Activated CD8-positive, alpha-beta memory T cell treated with anti-CD3 and anti-CD28 coated beads, Interleukin-2, amount 50 U/mL, for 1 hour (primary cell): Measurements from ENCODE around the gene CAPS.

Source experiments
- DNase-seq: peaks from one replicate; pipeline ENCODE4 v3.0.0-alpha.2; 2020; ENCODE audit errors: extremely low read depth

CAPS gene

GRCh38 chr19:5908773-5909442 is 5.1 kb upstream of the CAPS start:
- DNase-seq = no peak

DNA sequence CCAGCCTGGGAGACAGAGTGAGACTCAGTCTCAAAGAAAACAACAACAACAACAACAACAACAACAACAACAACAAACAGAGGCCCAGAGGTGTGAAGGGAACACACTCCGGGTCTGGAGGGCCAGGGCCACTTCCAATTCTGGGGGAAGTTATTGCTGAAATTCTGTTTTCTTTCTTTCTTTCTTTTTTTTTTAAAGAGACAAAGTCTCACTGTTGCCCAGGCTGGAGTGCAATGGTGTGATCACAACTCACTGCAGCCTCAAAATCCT is 3.5 kb upstream of the CAPS start:
- DNase-seq = no peak

DNA sequence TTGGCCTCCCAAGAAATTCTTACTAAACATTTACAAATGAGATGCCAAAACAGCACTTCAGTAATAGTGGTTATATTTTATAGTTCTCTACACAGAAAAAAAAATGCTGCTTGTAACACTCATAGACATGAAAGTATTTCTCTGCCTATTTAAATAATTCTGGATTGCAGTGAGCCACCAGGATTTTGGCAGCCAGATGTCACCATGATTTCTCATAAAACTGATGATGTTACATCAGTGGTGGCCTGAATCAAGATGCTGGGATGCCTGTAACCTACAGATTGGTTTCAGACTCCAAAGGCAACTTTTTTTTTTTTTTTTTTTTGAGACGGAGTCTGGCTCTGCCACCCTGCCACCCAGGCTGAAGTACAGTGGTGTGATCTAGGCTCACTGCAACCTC is 2.7 kb upstream of the CAPS start:
- DNase-seq = no peak

- no peak for DNase-seq
Measured at GRCh38 chr19:5914358-5914774, 312 bp downstream of the CAPS start.

- DNase-seq = no peak
Measured at GRCh38 chr19:5914946-5915781, 1.1 kb downstream of the CAPS start.

DNA sequence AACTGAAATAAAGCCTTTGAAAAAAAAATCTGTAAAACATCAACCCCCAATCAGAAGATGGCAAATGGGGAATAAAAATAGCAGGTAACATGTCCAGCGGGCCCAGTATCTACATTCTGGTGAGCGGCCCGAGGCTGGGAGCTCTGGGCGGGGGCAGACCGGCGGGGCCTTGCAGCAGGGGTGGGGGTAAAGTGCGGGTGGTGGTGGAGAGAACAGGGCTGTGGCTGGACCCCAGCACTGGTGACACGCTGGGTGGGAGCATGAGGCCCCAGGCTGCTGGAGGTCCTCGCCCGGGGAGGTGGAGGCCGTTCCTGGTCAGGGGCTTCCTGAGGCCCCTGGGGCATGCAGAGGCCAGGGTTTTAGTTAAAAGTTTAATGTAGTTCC is 1.7 kb downstream of the CAPS start:
- DNase-seq = no peak

- no peak for DNase-seq
Measured at GRCh38 chr19:5916181-5916708, 2.2 kb downstream of the CAPS start.

DNA sequence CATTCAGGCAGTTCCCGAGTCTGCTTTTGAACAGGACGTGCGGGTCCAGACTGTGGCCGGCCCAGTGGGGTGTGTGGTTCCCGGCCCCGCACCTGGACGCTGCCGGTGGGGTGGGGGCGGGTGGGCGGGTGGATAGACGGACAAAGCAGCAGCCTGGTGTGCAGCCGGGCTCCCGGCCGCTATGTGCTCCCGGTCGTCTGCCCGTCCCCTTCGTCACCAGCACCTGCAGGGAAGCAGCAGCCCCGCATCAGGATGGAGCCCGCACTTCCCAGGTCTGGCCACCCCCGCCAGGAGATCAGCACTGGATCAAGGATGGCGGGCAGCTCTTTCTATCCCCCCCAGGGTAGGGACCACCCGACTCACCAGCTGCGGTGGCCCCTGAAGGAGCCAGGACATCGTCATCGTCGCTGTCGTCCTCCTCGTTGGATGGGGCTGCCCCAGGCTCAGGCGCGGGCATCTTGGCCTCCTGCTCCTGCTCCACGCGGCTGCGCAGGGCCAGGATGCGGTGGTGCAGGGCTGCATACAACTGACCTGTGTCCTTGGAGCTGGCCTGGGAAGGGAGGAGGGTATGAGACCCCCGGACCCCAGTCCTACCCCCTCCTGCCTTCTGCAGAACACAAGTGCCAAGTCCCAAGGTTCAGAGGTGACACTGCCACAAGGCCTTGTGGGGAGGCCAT is 3.5 kb downstream of the CAPS start:
- no peak for DNase-seq

DNA sequence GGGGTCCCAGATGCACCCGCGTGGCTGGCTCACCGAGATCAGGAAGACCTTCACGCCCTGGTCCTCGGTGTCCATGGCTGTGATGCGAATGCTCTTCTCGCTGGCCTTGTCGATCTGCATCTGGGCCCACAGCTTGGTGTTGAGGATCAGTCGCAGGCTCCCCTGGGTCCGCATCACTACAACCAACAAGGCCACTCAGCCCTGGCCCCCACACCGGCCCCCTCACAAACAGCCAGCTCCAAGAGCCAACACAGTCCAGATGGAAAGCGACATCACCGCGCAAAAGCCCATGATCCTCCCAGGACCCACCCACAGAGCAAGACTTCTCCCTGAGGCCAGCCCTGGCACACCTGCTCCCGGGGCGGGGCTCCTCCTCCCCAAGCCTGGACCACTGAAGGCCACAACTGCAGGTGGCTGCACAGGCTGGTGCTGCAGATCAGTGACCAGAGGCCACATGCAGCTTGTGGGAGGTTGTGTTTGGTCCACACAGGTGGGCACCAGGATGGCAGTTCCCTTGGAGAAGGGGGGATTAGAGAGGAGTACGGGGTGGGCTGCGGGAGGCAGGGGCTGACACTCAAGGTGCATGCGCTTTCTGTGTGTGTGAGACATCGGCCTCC is 4.5 kb downstream of the CAPS start:
- no peak for DNase-seq

DNA sequence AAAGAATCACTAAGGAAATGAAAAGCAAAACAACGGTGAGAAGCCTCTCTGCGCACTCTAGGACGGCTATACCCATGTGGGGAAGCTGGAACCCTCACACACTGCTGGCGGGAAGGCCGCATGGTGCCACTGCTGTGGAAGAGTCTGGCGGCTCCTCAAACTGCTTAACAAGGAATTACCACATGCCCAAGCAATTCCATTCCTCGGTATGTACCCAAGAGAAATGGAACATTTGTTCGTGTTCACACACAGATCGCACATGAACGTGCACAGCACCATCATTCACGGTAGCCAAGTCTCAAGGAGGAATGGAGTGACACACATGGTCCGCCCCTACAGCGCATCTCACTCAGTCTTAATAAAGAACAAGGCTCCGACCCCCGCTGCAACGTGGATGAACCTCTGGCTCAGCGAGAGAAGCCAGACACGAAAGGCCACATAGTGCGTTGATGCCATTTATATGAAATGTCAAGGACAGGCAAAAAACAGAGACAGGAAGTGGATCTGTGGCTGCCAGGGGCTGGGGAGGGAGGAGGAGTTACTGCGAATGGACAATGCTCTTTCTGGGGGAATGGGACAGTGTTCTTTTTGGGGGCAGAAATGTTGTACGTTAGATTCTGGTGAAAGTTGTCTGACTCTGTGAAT is 7.6 kb downstream of the CAPS start:
- DNase-seq = no peak

- no peak for DNase-seq
Measured at GRCh38 chr19:5922161-5922545, 8.1 kb downstream of the CAPS start.

DNA sequence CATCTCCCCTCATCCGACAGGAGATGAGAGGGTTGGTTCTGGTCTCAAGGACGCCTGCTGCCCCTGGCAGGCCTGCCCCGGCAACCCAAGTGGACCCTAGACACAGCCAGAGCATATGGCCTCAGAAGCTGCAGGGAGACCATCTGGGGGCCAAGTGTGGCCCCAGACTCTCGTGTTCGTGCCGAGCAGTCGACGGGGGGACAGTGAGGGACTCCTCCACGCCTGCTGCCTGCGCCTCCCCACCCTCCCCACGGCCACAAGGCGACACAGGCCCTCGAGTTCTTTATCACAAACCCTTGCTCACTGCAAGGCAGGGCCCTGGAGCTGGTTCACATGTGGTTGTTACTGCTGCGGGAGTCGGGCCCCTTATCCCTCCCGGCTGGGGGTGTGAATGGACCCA is 9.3 kb downstream of the CAPS start:
- no peak for DNase-seq

- DNase-seq = no peak
Measured at GRCh38 chr19:5925830-5926427, 11.9 kb downstream of the CAPS start.

DNA sequence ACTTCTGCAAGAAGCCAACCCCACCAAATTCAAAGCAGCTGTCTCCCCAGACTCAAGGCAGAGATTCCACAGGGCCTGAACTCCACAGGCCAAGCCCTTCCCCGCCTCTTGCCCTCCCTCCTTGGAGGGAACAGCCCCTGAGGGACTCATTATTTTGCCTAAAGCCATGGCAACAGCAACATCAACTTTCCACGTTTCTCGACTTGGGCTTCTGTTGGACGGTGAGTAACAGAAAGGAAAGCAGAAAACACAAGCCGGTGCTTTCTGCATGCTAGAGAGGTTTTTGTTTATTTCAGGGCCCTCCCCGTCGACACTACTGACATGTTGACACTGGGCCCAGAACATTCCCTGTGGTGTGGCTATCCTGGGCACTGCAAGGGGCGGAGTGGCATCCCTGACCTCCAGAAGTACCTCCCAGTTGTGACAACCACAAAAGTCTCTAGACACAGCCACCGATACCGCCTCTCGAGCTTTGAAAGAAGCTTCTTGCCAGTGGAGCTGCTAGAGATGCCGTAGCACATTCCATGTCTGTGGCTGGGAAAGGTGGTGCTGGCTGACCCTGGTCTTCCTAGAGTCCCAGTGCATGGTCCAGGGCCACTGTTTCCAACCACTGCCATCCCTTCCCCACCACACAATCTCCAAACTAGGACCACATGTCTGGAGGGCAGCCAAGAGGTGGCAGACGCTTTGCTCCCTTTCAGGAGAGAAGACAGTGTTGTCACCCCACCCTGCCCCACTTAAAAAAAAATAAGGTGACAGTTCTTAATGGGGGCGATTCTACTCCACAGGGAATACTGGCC is 12.8 kb downstream of the CAPS start:
- no peak for DNase-seq

GRCh38 chr19:5927441-5927821 is 13.4 kb downstream of the CAPS start:
- no peak for DNase-seq

DNA sequence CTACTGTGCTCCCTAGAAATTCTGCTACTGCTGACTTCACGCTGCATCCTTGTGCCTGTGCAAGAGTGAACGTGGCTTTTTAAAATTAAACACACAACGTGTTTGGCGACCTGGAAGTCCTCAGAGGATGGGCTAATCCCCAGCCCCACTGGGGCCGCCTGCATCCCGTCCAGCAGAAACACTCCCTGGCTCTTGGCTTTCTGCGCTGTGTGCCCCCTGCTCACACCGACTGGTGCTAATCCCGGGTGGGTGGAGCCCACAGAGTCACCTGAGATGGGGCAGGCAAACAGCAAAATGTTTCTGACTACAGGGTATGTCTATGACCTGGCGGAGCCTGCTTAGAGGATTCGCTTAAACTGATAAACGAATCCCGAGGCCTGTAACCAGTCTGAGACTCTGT is 15.1 kb downstream of the CAPS start:
- DNase-seq = no peak

DNA sequence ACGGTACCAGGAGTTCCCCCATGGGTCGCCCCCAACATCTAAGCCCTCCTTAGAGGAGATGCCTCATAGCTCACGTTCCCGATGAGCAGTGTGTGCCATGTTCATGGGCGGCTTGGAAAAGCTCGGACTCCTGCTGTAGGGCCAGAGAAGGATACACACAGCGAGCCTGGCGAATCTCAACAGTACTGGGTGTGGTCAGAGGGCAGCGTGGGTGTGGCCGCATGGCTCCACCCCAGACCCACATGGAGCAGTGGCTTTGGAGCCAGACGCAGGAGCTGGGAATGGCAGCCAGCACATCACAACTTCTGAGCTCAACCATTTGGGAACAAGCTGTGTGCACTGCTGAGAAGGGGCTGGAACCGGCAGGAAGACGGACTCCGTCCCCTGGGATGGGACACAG is 15.6 kb downstream of the CAPS start:
- no peak for DNase-seq

DNA sequence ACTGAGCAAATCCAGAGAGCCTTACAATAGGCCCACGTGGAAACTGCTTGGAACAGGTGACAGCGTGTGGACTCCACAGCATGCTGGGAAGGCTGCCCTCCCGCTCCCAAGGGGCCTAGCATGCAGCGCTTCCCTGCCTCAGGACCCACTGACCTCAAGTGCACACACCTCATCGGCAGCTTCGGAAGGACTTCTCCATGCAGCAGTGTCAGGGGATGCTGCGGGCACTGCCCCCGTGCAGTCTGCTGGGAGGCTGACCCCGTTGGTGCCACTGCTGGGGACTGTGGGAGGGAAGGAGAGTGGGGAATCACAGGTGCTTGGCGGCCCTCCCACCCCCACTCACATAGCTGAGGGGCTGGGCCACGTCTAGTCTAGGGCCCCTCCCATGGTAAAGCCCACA is 17.2 kb downstream of the CAPS start:
- DNase-seq = no peak

GRCh38 chr19:5932146-5932545 is 18.1 kb downstream of the CAPS start:
- no peak for DNase-seq

DNA sequence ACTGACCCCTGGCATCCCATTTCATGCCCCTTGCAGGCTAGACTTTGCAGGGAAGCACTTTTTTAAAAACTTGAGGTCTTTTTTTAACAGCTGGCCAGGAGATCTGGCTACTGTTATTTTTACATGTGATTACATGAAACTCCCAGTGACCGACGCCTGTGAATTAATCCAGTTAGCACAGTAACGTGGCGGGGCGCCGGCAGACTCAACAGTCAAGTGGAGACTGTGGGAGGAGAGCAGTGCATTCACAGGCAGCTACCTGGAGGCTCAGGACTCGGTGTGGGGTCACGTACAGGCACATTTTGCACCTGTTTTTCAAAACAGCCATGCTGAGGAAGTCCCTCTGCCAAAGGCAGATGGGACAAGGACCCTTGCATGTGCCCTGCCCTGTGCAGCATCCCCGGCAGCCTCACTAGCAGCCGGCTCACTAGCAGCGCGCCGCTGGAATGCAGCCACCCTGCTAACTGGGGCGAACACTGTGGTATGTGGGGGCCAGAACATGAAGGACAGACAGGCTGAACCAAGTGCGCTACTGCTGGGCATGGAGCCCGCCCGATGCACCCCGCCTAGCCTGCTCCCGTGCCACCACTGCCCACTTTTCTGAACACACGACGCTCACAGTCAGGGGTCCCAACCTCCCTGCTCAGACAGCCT is 18.7 kb downstream of the CAPS start:
- DNase-seq = no peak
